Esophagus muscularis mucosa (tissue), 4 donors: ENCODE results near the gene MAP1A. TPM values are rescaled to one million over a fixed set of nuclear protein-coding genes. Genes with fewer than 3 reads are reported as not detected.

ENCODE experiments used
- DNase-seq: peaks from one replicate; pipeline ENCODE4 v3.0.0-alpha.2; 2017; ENCODE audit errors: extremely low spot score
- H3K27ac ChIP-seq, 4 donors: fragments of 200-600 bp; sonication (generic); replicated peaks in 1 of 4; 1 replicate in 3 of 4; 2 replicates in 1 of 4; pipeline ENCODE4 v1.5.1; 2016 to 2019; ENCODE audit warnings: mild to moderate bottlenecking in 1 of 4
- H3K27me3 ChIP-seq, 4 donors: fragments of 200-600 bp; sonication (generic); one replicate each; pipeline versions ENCODE4 v1.5.1 to v1.6.0; 2016 to 2019
- H3K36me3 ChIP-seq, 4 donors: fragments of 200-600 bp; sonication (generic); one replicate each; pipeline ENCODE4 v1.5.1; 2016 to 2019
- H3K4me1 ChIP-seq, 4 donors: fragments of 200-600 bp; sonication (generic); one replicate each; pipeline ENCODE4 v1.5.1; 2016 to 2019
- H3K4me3 ChIP-seq, 4 donors: fragments of 200-600 bp; sonication (generic); 1 replicate in 2 of 4; 2 replicates in 2 of 4; pipeline ENCODE4 v1.5.1; 2016 to 2019; ENCODE audit warnings: mild to moderate bottlenecking in 4 of 4, moderate library complexity in 1 of 4
- H3K9me3 ChIP-seq, 4 donors: fragments of 200-600 bp; sonication (generic); 1 replicate in 3 of 4; 2 replicates in 1 of 4; pipeline ENCODE4 v1.5.1; 2016 to 2019
- EP300 ChIP-seq: sonication (generic); formaldehyde crosslinking; IDR thresholded peaks from one replicate; pipeline ENCODE4 v1.6.1; 2017; ENCODE audit warnings: antibody characterized with exemption
- POLR2A ChIP-seq: fragments of 450-650 bp; IDR thresholded peaks from one replicate; pipeline ENCODE4 v1.6.1; 2017; ENCODE audit warnings: antibody characterized with exemption, moderate library complexity, mild to moderate bottlenecking, low read depth
- POLR2AphosphoS5 ChIP-seq, 2 donors: sonication (generic); formaldehyde crosslinking; IDR thresholded peaks; one replicate each; pipeline ENCODE4 v1.6.1; 2017; ENCODE audit warnings: antibody characterized with exemption in 2 of 2
- WGBS: methylation state at CpG from one replicate; pipeline ENCODE4 v1.1.5; 2018; 5-methylcytosine and 5-hydroxymethylcytosine counted together
- intact Hi-C: fragments of 100-400 bp; cut with DNase I; formaldehyde crosslinking; loops from one replicate; pipeline ENCODE4 v1.15.1; 2023
- total RNA-seq, 4 donors: library from RNA; depleted of rRNA; stranded (reverse); fragments of >200 nt; gene quantifications; one replicate each; pipeline versions ENCODE4 v1.1.0 to v1.2.1, GENCODE V29; 2016
- TF ChIP-seq, protein P1 (sequence below), 3 experiments: fragments of 200-600 bp in 2 of 3; fragments of 450-650 bp in 1 of 3; sonication (generic) in 2 of 3; IDR thresholded peaks; one replicate each; pipeline ENCODE4 v1.5.1; 2017 to 2019; ENCODE audit warnings: antibody characterized with exemption in 3 of 3, mild to moderate bottlenecking in 2 of 3, moderate library complexity in 1 of 3

MAP1A gene
- total RNA-seq, 4 donors from 2014 or later: 30.0 to 59.5 (median 37.4) TPM

DNA sequence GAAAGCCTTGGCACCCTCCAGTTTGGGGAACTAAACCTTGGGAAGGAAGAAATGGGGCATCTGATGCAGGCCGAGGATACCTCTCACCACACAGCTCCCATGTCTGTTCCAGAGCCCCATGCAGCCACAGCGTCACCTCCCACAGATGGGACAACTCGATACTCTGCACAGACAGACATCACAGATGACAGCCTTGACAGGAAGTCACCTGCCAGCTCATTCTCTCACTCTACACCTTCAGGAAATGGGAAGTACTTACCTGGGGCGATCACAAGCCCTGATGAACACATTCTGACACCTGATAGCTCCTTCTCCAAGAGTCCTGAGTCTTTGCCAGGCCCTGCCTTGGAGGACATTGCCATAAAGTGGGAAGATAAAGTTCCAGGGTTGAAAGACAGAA lies 7.7 kb downstream of the MAP1A start:
- intact Hi-C loops: no loop called here
- peaks cover 23 to 94% (median 70%) of the 10 kb centered on the region in 4 donors for H3K36me3 ChIP-seq
- no peak overlapping the region for H3K27ac ChIP-seq
- no peaks in the 10 kb centered on the region for H3K27me3 ChIP-seq
- no peaks in the 10 kb centered on the region for H3K9me3 ChIP-seq
- no peak overlapping the region for H3K4me3 ChIP-seq
- no peak for DNase-seq
- H3K4me1 ChIP-seq: no peaks in the 10 kb centered on the region
- 86% methylated on average over 4 of the region's 4 CpGs for whole genome bisulfite sequencing
- TF ChIP-seq, protein P1, sequence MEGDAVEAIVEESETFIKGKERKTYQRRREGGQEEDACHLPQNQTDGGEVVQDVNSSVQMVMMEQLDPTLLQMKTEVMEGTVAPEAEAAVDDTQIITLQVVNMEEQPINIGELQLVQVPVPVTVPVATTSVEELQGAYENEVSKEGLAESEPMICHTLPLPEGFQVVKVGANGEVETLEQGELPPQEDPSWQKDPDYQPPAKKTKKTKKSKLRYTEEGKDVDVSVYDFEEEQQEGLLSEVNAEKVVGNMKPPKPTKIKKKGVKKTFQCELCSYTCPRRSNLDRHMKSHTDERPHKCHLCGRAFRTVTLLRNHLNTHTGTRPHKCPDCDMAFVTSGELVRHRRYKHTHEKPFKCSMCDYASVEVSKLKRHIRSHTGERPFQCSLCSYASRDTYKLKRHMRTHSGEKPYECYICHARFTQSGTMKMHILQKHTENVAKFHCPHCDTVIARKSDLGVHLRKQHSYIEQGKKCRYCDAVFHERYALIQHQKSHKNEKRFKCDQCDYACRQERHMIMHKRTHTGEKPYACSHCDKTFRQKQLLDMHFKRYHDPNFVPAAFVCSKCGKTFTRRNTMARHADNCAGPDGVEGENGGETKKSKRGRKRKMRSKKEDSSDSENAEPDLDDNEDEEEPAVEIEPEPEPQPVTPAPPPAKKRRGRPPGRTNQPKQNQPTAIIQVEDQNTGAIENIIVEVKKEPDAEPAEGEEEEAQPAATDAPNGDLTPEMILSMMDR (IDR thresholded peaks at IDR 0.05): no peak
- TF ChIP-seq POLR2AphosphoS5 (IDR thresholded peaks at IDR 0.05) (no peak), POLR2A (no peak), EP300 (no peak)

DNA sequence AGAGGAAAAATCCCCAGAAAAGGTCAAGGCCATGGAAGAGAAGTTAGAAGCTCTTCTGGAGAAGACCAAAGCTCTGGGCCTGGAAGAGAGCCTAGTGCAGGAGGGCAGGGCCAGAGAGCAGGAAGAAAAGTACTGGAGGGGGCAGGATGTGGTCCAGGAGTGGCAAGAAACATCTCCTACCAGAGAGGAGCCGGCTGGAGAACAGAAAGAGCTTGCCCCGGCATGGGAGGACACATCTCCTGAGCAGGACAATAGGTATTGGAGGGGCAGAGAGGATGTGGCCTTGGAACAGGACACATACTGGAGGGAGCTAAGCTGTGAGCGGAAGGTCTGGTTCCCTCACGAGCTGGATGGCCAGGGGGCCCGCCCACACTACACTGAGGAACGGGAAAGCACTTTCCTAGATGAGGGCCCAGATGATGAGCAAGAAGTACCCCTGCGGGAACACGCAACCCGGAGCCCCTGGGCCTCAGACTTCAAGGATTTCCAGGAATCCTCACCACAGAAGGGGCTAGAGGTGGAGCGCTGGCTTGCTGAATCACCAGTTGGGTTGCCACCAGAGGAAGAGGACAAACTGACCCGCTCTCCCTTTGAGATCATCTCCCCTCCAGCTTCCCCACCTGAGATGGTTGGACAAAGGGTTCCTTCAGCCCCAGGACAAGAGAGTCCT lies 9.0 kb downstream of the MAP1A start:
- no peaks in the 10 kb centered on the region for H3K27me3 ChIP-seq
- DNase-seq: no peak
- 87% methylated on average over 10 of the region's 11 CpGs for WGBS
- H3K9me3 ChIP-seq: no peaks in the 10 kb centered on the region
- no peak for TF ChIP-seq POLR2A
- TF ChIP-seq, protein P1 (IDR thresholded peaks at IDR 0.05): no peak
- no peak for TF ChIP-seq EP300
- TF ChIP-seq POLR2AphosphoS5 (IDR thresholded peaks at IDR 0.05): no peak
- intact Hi-C loops: no loop called here
- H3K4me3 ChIP-seq: no peak overlapping the region
- H3K36me3 ChIP-seq: peaks cover 15 to 85% (median 58%) of the 10 kb centered on the region in 4 donors
- H3K27ac ChIP-seq: no peak overlapping the region
- H3K4me1 ChIP-seq: peaks cover 0 to 8% (median 3%) of the 10 kb centered on the region in 4 donors

DNA sequence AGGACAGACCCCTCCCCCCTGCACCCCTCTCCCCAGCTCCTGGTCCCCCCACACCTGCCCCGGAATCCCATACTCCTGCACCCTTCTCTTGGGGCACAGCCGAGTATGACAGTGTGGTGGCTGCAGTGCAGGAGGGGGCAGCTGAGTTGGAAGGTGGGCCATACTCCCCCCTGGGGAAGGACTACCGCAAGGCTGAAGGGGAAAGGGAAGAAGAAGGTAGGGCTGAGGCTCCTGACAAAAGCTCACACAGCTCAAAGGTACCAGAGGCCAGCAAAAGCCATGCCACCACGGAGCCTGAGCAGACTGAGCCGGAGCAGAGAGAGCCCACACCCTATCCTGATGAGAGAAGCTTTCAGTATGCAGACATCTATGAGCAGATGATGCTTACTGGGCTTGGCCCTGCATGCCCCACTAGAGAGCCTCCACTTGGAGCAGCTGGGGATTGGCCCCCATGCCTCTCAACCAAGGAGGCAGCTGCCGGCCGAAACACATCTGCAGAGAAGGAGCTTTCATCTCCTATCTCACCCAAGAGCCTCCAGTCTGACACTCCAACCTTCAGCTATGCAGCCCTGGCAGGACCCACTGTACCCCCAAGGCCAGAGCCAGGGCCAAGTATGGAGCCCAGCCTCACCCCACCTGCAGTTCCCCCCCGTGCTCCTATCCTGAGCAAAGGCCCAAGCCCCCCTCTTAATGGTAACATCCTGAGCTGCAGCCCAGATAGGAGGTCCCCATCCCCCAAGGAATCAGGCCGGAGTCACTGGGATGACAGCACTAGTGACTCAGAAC lies 9.8 kb downstream of the MAP1A start:
- no peak for DNase-seq

DNA sequence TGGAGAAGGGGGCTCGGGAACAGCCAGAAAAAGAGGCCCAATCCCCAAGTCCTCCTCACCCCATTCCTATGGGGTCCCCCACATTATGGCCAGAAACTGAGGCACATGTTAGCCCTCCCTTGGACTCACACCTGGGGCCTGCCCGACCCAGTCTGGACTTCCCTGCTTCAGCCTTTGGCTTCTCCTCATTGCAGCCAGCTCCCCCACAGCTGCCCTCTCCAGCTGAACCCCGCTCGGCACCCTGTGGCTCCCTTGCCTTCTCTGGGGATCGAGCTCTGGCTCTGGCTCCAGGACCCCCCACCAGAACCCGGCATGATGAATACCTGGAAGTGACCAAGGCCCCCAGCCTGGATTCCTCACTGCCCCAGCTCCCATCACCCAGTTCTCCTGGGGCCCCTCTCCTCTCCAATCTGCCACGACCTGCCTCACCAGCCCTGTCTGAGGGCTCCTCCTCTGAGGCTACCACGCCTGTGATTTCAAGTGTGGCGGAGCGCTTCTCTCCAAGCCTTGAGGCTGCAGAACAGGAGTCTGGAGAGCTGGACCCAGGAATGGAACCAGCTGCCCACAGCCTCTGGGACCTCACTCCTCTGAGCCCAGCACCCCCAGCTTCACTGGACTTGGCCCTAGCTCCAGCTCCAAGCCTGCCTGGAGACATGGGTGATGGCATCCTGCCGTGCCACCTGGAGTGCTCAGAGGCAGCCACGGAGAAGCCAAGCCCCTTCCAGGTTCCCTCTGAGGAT lies 10.6 kb downstream of the MAP1A start:
- H3K36me3 ChIP-seq: peaks cover 3 to 69% (median 43%) of the 10 kb centered on the region in 4 donors
- H3K9me3 ChIP-seq: no peaks in the 10 kb centered on the region
- WGBS: 90% methylated on average over 10 of the region's 12 CpGs
- no peaks in the 10 kb centered on the region for H3K27me3 ChIP-seq
- no peak overlapping the region for H3K27ac ChIP-seq
- H3K4me1 ChIP-seq: peaks cover 0 to 10% (median 4%) of the 10 kb centered on the region in 4 donors
- intact Hi-C loops: no loop called here
- TF ChIP-seq, protein P1 (IDR thresholded peaks at IDR 0.05): no peak
- TF ChIP-seq EP300 (no peak), POLR2A (no peak), POLR2AphosphoS5 (IDR thresholded peaks at IDR 0.05) (no peak)
- H3K4me3 ChIP-seq: no peak overlapping the region
- DNase-seq: no peak

More for the DNA sequence above, 9.8 kb downstream of the MAP1A start:
- Histone ChIP-seq H3K4me3 (no peak overlapping the region), H3K27ac (no peak overlapping the region), H3K27me3 (no peaks in the 10 kb centered on the region), H3K36me3 (peaks cover 7 to 77% (median 50%) of the 10 kb centered on the region in 4 donors), H3K4me1 (peaks cover 0 to 10% (median 4%) of the 10 kb centered on the region in 4 donors), H3K9me3 (no peaks in the 10 kb centered on the region)
- WGBS: 83% methylated on average over 8 of the region's 9 CpGs
- TF ChIP-seq POLR2A: no peak
- TF ChIP-seq, protein P1 (IDR thresholded peaks at IDR 0.05): no peak
- no peak for TF ChIP-seq POLR2AphosphoS5 (IDR thresholded peaks at IDR 0.05)
- no peak for TF ChIP-seq EP300
- intact Hi-C loops: no loop called here
